Stimulated activated CD4-positive, alpha-beta T cell treated with anti-CD3 and anti-CD28 coated beads, Interleukin-1b, Interleukin-23, amount 100 ng/mL, for 48 hours (primary cell): Measurements from ENCODE around the gene F5.

Experiments
- DNase-seq: peaks from one replicate; pipeline ENCODE4 v3.0.0-alpha.2; 2020

The F5 gene

DNA sequence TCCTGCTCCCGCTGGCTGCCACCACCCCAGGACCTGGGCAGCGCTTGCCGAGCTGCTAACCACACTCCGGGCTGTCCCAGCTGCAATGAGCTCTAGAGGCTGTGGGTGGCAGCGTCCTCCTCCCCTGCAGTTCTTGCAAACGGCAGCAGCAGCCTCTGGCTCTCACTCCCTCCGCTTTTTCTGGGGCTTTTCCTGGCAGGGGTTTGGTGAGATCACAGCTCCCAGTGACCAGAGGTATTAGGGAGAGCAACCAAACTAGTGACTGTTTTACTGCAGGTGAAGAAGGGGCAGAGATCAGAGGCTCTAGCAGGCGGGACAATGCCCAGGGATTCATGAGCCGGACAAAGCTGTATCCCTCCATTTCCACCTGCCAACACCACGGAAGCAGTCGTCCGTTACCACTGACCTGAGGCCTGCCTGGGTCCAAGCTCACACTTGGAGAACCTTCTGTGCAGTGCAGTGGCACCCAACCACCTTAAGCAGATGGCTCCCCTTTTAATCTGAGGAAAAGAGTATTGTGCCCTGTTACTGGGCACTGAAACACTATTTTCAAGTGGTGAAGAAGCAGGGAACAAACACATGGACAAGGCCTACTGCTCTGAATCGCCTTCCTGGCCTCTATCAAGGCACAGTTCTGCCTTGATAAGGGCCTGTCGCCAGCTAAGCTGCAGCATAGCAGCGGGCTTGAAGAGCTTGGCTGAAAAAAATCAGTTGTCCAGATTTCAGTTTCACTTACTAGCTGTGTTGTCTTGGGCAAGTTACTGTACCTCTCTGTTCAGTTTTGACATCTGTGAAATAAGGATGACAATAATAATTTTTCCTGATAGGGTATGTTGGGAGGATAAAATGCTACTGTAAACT, at the start of gene F5:
Gene F5, minus strand, starts transcription at position 87 of the 861 bp plus-strand sequence. CDS start 95 bp downstream, outside the sequence.
- DNase-seq, result peak; percentile 88

DNA sequence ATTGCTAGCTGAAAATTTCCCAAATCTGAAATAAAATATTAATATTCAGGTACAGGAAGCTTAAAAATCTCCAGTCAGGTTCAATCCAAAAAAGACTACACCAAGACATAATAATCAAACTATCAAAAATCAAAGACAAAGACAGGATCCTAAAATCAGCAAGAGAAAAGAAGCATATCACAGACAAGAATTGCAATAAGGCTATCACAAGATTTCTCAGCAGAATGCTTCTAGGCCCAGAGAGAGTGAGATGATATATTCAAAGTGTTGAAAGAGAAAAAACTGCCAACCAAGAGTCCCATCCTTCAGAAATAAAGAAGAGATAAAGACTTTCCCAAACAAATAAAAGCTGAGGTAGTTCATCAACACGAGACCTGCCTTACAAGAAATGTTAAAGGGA, 48.6 kb upstream of the F5 start:
- DNase-seq, result no peak

DNA sequence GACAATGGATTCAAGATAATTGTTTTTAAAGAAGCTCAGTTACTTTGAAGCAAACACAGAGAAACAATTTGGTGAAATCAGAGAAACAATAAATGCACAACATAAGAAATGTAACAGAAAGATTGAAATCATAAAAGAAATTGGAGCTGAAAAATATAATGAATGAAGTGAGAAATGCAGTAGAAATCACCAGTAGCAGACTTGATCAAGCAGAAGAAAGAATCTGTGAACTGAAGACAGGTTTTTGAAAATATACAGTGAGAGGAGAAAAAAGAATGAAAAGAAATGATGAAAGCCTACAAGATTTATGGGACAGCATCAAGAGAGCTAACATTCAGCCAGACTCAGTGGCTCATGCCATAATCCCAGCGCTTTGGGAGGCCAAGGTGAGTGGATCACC, 47.9 kb upstream of the F5 start:
- DNase-seq, result no peak

DNA sequence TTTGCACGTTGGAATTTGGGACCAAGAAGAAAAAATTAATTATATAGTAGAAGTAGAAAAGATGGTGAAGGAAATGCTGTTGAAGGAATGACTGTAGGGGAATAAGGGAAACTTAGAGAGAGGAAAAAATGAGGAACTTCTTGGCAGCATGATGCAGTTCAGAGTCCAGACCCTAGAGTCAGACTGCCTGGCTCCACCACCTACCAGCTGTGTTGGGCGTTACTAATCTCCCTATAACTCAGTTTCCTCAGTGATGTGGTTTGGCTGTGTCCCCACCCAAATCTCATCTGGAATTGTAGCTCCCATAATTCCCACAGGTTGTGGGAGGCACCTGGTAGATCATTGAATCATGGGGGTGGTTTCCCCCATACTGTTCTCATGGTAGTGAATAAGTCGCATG, 45.0 kb upstream of the F5 start:
- DNase-seq, result no peak

DNA sequence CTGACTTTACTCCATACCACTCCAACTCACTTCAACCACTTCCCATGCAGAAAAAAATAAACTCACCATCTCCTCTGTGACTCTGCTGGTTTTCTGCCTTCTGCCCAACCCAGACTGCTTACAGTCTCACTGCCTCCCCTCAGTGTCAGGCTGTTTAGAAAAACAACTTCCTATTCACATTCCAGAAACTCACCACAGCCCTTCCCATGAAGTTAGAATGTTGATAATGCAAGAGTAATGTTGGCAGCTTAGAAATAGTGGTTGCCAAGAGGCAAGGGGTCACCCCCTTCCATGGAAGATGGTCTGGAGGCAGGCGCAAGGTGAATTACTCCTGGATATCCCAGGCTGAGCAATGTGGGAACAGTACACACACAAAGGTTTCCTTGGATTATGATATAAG, 43.7 kb upstream of the F5 start, which contains the start of gene SELP:
Gene SELP, minus strand, starts transcription at position 119 of the 400 bp plus-strand sequence. Its CDS starts 50 bp downstream, at position 69.
- no peak for DNase-seq

DNA sequence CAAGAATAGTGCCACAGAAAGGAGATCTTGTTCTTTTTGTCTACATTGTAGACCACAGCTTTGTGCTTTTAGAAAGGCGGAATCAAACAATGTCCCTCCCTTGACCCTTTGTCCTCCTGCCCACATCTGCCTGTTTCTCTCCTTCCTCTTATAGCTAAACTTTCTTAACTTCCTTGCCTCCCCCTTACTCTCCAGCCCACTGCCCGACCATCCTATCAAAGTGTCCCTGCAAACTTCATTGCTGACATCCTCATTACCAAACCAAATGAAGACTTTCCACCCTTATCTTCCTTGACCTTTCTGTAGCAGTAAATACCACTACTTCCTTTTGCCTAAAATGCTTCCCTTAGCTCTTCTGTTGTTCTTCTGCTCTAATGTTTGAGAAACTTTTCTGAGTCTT, 38.6 kb upstream of the F5 start:
- DNase-seq, result no peak

DNA sequence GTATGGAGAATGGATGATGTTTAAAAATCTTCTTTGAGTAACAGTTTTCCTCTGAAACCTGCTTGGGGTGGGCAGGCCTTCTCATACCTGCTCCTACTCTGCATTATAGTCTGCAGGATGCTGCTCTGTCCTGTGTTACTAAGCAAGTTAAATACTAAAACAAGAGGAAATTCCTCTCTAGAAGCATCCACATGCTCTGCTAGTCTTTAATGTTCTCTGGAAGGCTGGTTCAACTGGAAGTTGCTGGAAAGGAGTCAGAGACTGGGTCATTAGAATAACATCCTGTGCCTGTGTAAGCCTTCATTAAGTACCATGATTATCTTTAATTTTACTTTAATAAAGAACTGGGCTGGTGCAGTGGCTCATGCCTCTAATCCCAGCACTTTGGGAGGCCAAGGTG, 37.8 kb upstream of the F5 start:
- DNase-seq, result no peak

DNA sequence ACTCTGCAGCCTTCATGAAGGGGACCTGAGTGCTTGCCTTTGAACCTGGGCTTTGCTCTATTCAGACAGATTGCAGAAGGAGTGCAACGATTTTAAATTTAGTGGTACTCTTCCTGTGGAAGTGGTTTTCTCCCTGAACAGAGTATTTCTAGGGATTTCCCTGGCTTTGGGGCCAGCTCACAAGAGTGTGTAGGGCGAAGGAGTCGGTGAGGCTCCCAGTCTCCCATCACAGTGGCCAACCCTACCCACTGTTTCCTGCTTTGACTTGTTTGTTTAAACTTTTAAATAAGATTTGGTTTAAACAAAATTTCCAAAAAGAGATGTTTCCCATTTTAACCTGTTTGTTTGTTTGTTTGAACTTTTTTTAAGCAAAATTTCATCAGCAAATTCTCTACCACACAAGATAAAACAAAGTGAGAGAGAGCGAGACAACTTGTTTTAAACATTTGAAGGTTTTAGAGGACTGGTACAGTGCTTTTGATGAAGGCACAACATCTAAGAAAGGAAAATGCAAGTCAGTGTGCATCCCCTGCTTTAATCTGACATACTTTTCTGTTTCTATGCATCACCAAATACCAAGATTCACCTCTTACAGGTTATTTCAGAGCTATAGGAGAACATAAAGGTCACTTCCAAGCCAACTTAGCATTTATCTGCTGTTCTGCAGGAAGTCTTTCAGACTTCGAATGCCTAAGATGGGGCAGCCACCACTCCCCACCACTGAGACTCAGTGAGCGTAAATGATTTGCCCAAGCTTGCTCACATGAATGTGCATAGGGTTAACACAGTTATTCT, 37.0 kb upstream of the F5 start:
- DNase-seq, result no peak

DNA sequence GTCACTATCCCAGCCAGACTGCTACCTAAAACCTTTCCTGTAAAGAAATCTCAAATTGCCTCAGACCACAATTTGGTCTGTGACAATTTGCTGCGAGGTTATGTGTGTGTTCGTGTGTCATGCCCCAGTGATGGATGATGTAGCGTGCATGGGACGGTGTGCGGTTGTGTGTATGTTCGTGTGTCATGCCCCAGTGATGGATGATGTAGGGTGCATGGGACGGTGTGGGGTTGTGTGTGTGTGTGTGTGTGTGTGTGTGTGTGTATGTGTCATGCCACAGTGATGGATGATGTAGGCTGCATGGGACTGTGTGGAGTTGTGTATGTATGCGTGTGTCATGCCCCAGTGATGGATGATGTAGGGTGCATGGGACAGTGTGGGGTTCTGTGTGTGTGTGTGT, 34.3 kb upstream of the F5 start:
- no peak for DNase-seq

DNA sequence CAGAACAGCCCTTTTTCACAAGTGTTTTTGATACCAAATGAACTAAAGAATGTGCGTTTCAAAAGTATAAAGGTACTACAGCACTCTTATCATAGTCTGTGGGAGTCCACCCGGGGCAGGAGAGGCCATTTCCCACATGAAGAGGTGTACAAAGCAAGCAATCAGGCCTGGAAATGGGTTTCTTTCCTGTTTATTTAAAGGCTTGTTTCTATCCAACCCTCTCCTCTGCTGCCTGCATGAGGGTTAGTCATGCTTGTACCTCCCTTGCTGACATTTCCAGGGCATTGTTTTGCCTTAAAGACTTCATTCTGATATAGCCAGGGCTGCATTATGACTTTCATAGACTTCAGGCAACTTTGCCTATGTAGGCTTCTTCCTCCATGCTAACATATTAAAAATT, 32.1 kb upstream of the F5 start:
- no peak for DNase-seq

DNA sequence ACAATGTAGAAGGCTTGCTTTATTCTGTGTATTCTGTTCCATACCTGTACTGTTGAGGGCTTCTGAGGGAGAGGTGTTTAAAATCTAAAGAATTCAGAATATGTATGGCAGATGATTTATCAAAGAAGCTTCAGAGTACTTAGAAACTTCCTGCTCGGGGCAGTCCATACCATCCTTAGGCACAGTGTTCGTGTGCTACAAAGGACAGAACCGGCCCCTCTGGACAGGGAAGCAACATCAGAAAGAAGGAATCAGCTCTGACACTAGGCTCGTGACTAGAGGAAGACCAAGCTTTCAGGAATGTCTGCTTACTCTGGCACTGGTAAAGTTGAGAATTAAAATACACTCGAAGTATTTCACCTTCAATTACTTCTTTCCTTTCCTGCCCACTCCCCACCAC, 29.5 kb upstream of the F5 start:
- DNase-seq, result no peak

DNA sequence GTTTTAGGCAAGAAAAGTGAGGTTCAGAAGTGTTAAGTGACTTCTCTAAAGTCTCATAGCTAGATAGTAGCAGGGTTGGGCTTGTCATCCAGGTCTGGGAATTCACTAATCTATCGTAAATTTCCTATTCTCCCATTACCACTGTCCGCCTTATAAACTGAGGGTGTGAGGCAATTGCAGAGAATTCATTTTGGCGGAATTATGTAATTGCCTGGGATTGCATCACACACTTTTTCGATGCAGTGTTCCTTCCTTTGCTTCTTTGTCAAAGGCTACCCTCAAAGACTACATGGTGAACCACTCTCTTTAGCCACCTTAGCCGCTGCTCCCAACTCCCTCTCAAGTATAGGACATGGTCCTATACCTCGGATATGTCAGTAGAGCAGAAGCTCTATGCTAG, 24.6 kb upstream of the F5 start:
- no peak for DNase-seq

DNA sequence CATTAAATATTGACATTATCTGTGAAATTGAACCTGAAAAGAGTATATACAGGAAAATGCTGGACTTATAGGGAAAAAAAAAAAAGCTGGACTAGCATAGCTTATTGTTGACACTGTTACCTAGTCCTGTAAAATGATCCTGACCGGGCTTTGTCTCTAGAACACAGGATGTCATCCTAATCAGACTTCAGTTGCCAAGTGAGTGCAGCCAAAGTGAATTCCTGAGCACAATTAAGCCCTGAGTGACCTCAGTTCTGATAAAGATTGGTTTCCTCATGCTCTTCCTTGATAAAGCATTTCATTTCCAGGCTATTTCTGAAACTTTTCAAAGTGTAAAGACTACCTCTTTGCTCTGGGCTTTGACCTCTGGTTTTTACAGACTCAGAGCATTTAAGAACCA, 23.8 kb upstream of the F5 start:
- DNase-seq, result no peak

DNA sequence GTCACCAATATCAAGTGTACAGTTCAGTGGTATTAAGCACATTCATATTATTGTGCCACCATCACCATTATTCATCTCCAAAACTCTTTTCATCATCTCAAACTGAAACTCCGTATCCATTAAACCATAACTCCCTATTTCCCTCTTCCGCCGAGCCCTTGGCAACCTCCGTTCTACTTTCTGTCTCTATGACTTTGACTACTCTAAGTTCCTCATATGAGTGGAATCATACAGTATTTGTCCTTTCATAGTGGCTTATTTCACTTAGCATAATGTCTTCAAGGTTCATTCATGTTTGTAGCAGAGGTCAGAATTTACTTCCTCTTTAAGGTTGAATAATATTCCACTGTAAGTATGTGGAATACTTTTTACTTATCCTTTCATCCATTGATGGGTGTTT, 21.9 kb upstream of the F5 start:
- no peak for DNase-seq

DNA sequence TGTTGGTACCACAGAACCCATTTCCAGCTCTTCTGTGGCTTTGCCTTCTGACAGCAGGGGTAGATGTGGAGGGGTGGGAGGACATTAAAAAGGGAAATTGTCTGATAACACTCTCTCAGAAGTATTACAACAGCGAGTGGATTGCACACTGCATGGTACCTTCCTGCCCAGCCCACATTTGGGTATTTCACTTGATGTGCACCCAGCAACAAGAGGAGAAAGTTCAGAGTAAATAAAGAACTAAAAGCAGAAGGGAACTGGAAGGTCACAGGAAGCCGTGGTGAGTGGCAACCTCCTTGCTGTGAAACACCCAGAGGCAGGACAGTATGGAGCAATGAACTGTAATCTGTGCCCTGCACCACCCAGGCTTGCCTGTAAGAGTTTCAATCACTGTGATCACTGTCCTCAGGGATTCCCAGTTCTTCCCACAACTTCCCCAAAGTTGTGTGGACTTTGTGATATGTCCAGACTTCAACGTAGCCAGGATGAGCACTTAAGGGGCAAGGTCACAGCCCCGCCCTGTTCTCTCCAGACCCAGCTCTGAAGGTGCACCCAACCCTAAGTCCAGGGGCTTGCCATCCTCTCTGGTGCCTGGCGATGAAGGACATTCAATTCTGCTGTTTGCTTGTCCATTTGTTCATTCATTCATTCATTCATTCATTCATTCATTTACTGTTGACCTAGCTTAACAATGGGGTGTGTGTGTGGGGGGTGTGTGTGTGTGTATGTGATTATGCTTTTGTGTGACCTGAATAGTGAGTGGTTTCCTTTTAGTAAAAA, 18.7 kb upstream of the F5 start:
- peak; percentile 51 for DNase-seq

DNA sequence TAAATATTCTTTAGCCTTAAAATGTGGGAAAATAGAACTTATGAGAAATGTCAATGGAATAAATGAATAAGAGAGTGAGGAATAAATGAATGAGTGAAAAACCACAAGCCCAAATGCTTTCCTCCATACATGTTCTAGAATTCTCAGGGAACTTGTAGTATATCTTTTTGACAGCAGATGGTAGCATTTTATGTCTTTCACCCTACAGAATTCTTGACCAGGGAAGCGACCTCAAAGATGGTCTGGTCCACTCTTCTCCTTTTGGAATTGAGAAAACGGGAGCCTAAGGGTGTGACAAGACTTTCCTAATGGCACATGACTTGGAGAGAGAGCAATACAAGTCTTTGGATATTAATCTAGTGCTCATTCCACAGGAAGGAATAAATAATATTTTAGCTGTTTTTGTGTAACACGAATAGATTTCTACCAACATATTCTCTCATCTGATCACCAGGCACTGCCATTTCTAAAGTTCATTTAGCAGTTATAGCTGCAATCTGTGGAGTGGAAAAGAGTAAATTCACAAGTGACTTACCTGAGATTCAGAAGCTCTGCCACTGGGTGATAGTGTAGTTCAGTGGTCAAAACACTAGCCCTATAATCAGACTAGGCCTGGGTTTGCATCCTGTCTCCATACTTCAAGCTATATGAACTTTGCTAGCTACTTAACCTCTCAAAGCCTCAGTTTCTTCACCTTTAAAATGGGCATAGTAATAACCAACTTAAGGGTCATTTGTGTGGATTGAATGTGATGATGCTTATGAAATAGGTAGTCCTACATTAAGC, 15.0 kb upstream of the F5 start:
- DNase-seq, result no peak

DNA sequence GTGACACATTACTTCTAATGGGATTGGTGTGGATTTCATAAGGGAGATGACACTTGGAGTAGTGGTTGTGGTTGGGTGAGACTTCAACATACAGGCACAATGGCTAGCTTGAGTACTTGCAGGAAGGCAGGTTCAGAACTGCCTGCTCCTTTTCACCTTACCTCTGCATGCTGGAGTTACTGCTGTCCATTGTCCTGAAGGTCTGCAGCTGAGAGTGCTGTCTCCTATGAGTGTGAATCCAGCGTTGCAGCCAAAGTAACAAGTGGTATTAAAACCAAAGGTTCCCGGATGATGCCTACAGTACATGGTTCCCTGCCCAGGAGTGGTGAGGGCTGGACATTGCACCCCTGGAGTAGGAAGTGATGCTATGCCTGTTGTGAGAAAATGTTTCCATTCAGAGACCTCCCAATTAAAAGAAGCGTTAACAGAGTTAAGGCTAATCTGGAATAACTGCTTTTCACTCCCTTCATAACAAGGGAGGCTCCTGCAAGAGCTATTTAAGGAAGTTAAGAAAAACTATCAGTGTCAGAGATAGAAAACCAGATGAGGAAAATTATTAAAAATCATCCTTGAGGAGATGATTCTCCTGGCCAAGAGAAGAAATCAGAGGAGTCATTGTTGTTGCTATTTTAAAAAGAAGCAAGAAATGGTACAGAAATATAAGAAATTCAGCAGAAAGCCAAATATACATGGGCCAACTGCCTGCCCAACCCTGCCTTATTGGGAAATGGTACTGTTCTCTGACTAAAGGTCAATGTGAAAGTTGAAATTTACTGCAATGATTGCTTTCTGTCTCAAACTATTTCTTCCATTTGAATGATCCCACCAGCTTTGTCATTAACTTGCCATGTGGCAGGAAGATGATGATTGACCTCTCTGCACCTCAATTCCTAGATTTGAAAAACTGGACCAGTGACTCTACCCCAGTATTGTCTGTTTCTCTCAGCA, 9.8 kb upstream of the F5 start:
- DNase-seq, result peak; percentile 24

DNA sequence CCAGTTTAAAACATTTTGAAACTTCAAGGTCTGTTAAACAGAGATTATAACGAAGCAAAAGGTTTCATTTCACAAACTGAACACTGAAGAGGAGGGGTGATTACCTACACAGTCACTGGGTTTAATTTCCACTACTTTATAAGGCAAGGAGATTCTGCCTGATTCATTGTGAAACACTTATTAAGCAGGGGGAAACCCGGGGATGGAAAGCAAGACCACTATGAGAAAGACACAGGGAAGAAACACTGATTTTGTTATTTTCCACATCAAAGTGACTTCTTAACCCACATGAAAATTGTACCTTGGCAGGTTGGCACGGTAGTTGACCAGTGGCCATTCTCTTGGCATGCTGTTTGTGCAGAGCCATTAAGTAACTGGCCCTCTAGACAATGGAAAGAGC, 8.1 kb upstream of the F5 start:
- DNase-seq, result peak; percentile 37

DNA sequence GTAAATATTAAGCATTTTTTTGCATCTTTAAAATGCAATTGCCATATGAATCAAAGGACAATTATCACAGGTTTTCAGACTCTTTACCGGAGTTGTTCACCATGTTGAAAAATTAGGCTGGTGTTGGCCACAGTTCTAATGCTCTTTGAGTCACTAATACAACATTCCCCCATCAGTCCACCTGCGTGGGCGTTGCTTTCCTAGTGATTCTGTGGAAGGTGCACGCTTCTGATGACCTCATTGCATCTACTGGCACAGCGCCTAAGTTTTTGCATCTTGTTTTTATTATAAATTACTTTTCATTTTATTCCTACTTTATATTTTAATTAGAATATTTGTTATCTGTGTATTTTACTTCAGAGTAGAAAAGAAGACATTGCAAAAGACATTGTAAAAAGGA, 4.7 kb upstream of the F5 start:
- DNase-seq, result no peak

DNA sequence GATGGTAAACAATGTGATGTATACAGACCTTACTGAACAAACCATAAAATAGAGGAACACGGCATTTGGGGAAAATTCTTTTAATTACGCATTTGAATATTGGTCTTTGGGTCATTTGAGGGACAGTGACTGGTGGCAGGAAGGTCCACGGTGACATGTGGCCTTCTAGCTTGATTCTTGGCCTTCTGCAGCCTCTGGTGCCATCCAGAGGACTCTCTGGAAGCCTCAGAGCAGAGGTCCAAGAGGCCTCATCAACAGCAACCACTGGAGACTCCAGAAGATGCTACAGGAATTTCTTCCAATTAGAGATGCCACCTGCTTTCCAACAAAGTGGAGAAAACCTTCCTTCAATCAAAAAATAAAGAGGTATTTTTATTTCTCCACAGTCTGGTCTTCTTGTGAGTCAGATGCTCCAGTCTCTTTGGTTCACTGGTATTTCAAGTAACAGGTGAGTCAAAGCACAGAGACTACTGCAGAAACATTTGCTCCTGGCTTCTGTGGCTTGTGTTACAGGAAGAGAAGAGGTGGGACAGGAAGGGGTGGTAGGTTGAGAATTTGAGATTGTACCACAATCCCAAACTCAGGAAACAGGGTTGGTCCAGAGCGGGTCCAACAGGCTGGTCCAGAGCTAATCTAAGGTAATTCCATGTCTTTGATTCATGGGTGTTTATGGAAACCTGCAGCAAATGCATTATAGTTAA, 2.7 kb upstream of the F5 start:
- DNase-seq, result peak; percentile 37

DNA sequence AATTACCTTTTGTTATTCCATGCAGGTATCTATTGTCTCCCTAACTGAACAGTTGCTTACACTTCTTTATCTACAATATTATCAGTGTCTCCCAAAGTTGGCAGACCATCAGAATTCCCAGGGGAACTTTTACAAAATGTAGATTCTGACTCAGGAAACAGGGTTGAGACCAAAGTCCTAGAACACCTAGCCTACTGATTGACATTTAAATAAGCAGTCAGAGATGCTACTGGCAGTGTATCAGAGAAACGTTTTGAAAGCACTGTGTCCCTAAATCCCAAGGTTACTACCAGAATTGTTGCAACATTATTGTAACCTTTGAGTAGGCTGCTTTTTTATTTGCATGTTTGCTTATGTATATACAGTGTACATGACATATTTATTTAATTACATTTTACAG, 1.8 kb upstream of the F5 start:
- DNase-seq, result no peak
